ENCODE measurements around the gene ANKRD27. TPM values are rescaled to one million over a fixed set of nuclear protein-coding genes. Genes with fewer than 3 reads are reported as not detected.

Gene ANKRD27
- polyA plus RNA-seq, 1 donor from 2014 or later, result 24.6 TPM

DNA sequence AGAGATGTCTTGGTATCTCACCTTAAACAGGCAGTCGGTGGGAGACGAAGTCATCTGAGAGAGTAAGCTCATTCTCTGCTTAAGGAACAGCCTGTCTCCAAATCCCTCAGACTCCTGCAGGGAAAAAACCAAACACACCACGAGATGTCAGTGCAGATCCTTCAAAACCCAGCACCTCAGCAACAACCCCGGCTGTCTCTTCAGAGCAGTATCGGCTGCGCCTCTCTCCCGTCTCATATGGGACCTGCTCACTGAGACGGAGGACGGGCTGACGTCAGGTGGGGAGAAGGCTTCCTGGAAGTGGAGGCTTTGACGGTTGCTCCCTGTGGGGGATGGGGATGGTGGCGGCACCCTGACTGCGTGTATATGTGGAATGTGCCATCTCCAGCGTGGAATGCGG, 43.6 kb downstream of the ANKRD27 start:
- H3K79me2 ChIP-seq (replicated peaks; ENCODE audit: insufficient read depth, low read length), result no peaks in the 10 kb centered on the region
- no peaks in the 10 kb centered on the region for H4K20me1 ChIP-seq (ENCODE audit: insufficient read depth)
- no peaks in the 10 kb centered on the region for H3K27me3 ChIP-seq (ENCODE audit: insufficient read depth, low read depth, low read length)
- H3K36me3 ChIP-seq (ENCODE audit: insufficient read depth, low read length), result peaks cover 14% of the 10 kb centered on the region
- TF ChIP-seq TAF1 (IDR thresholded peaks at IDR 0.05; ENCODE audit: low read depth) (no peak), REST (IDR thresholded peaks at IDR 0.05; ENCODE audit: borderline replicate concordance) (no peak), POLR2AphosphoS5 (IDR thresholded peaks at IDR 0.05) (no peak), SMC3 (conservative IDR thresholded peaks at IDR 0.05; ENCODE audit: poor library complexity) (no peak), MXI1 (conservative IDR thresholded peaks at IDR 0.05; ENCODE audit: poor library complexity, severe bottlenecking) (no peak), EZH2 (IDR thresholded peaks at IDR 0.05; ENCODE audit: borderline replicate concordance, insufficient read depth, low read length, poor library complexity, severe bottlenecking) (no peak), RAD21 (conservative IDR thresholded peaks at IDR 0.05) (no peak), EP300 (conservative IDR thresholded peaks at IDR 0.05; ENCODE audit: poor library complexity, severe bottlenecking) (no peak)
- TF ChIP-seq, protein P1, sequence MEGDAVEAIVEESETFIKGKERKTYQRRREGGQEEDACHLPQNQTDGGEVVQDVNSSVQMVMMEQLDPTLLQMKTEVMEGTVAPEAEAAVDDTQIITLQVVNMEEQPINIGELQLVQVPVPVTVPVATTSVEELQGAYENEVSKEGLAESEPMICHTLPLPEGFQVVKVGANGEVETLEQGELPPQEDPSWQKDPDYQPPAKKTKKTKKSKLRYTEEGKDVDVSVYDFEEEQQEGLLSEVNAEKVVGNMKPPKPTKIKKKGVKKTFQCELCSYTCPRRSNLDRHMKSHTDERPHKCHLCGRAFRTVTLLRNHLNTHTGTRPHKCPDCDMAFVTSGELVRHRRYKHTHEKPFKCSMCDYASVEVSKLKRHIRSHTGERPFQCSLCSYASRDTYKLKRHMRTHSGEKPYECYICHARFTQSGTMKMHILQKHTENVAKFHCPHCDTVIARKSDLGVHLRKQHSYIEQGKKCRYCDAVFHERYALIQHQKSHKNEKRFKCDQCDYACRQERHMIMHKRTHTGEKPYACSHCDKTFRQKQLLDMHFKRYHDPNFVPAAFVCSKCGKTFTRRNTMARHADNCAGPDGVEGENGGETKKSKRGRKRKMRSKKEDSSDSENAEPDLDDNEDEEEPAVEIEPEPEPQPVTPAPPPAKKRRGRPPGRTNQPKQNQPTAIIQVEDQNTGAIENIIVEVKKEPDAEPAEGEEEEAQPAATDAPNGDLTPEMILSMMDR (IDR thresholded peaks at IDR 0.05; ENCODE audit: poor library complexity, severe bottlenecking), result no peak
- H3K4me2 ChIP-seq (ENCODE audit: low read length), result no peak overlapping the region
- no peak overlapping the region for H3K27ac ChIP-seq (ENCODE audit: low read length)
- H3K9me2 ChIP-seq (ENCODE audit: insufficient read depth, low read length), result no peaks in the 10 kb centered on the region
- H3K4me3 ChIP-seq (ENCODE audit: low read length), result no peak overlapping the region
- H3K9me3 ChIP-seq (ENCODE audit: low read length), result no peaks in the 10 kb centered on the region
- no peaks in the 10 kb centered on the region for H3F3A ChIP-seq (ENCODE audit: insufficient read depth, low read length, poor library complexity, severe bottlenecking)
- H2AFZ ChIP-seq (ENCODE audit: low read depth, low read length), result no peak overlapping the region
- H3K9ac ChIP-seq (ENCODE audit: low read length), result no peak overlapping the region

GRCh38 chr19:32630338-32630737, 44.6 kb downstream of the ANKRD27 start:
- no peaks in the 10 kb centered on the region for H4K20me1 ChIP-seq (ENCODE audit: insufficient read depth)
- no peak overlapping the region for H3K4me3 ChIP-seq (ENCODE audit: low read length)
- no peak overlapping the region for H3K27ac ChIP-seq (ENCODE audit: low read length)
- no peak for TF ChIP-seq POLR2AphosphoS5 (IDR thresholded peaks at IDR 0.05)
- no peak for TF ChIP-seq EP300 (conservative IDR thresholded peaks at IDR 0.05; ENCODE audit: poor library complexity, severe bottlenecking)
- TF ChIP-seq MXI1 (conservative IDR thresholded peaks at IDR 0.05; ENCODE audit: poor library complexity, severe bottlenecking), result no peak
- no peak for TF ChIP-seq EZH2 (IDR thresholded peaks at IDR 0.05; ENCODE audit: borderline replicate concordance, insufficient read depth, low read length, poor library complexity, severe bottlenecking)
- TF ChIP-seq RAD21 (conservative IDR thresholded peaks at IDR 0.05), result no peak
- TF ChIP-seq, protein P1 (IDR thresholded peaks at IDR 0.05; ENCODE audit: poor library complexity, severe bottlenecking), result no peak
- TF ChIP-seq SMC3 (conservative IDR thresholded peaks at IDR 0.05; ENCODE audit: poor library complexity), result no peak
- no peak overlapping the region for H3K4me2 ChIP-seq (ENCODE audit: low read length)
- H3K9me3 ChIP-seq (ENCODE audit: low read length), result no peaks in the 10 kb centered on the region
- no peaks in the 10 kb centered on the region for H3K27me3 ChIP-seq (ENCODE audit: insufficient read depth, low read depth, low read length)
- peaks cover 6% of the 10 kb centered on the region for H3K36me3 ChIP-seq (ENCODE audit: insufficient read depth, low read length)
- H3K9me2 ChIP-seq (ENCODE audit: insufficient read depth, low read length), result no peaks in the 10 kb centered on the region
- no peaks in the 10 kb centered on the region for H3F3A ChIP-seq (ENCODE audit: insufficient read depth, low read length, poor library complexity, severe bottlenecking)
- H3K79me2 ChIP-seq (replicated peaks; ENCODE audit: insufficient read depth, low read length), result no peaks in the 10 kb centered on the region
- no peak overlapping the region for H2AFZ ChIP-seq (ENCODE audit: low read depth, low read length)
- no peak overlapping the region for H3K9ac ChIP-seq (ENCODE audit: low read length)

All from neural cell (in vitro differentiated cells).